NK-92 (cell line): ENCODE data around the gene CTDSPL.

Experiments
- DNase-seq: peaks from one replicate; lab custom pipeline; 2025; ENCODE audit not compliant: unreplicated experiment; lab: John Stamatoyannopoulos, UW

Gene CTDSPL

DNA sequence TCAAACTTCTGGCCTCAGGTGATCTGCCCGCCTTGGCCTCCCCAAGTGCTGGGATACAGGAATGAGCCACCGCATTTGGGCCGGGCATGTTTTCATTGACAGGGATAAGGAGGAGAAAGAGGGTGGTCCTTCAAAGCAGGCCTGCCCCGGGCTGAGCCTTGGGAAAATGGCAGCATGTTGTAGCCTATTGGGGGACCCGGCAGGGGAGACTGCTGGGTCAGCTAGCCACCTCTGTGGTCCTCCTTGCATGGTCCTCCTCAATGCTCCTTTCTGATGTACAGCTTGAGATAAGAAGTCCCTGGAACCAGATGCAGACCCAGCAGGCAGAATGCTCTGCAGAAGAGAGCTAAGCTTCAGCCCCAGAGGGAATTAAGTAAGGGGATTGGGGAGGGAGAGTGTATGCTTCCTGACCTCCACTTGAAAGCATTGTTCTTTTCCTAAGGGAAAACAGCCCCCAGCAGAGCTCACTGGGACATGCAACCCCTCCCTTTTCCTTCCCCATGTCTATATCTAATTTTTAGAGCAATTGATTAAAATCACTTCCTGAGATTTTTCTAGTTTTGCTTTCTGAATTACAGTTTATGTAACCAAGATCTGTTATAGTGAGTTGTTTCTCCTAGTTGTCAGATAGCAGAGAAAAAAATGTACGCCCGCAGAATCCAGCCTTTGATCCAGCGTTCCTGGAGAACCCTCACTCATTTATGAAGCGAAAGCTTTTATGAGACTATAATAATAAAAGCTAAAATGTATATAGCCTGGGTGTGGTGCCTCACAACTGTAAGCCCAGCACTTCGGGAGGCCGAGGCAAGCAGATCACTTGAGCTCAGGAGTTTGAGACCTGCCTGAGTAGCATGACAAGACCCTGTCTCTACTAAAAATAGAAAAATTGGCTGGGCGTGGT is 80.2 kb downstream of the CTDSPL start:
- no peak for DNase-seq

DNA sequence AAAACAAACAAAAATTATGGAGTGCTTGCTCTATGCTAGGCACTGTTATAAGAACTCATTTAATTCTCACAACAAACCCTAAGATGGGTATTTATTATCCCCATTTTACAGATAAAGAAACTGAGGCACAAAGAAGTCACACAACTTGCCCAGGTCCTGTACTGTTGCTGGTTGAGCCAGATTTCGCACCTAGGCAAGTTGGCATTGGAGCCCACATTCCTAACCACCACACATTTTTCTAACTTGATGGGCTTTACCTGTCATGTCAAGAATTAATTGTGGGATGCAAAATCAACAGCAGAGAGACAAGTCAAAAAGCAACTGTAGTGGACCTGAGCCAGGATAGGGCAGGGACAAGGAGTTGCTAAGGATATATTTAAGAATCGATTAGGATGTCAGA is 81.0 kb downstream of the CTDSPL start:
- DNase-seq, result no peak

DNA sequence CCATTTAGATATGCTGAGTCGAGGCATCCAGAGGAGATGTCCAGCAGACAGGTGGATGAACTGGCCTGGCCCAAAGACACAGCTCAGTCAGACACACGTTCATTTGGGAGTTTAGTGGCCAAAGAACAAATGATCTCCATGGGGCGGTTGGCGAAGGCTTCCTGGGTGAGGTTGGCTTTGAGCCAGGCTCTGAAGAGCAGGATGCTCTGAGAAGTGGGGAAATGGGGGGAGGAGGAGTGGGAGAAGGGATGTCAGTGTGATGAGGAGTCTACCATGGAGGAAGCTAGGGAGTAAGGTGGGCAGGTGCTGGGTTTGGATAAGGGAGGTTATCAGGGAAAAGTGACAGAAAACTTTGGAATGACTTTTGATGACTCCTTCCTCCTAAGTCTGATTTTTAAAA is 81.4 kb downstream of the CTDSPL start:
- DNase-seq, result no peak

DNA sequence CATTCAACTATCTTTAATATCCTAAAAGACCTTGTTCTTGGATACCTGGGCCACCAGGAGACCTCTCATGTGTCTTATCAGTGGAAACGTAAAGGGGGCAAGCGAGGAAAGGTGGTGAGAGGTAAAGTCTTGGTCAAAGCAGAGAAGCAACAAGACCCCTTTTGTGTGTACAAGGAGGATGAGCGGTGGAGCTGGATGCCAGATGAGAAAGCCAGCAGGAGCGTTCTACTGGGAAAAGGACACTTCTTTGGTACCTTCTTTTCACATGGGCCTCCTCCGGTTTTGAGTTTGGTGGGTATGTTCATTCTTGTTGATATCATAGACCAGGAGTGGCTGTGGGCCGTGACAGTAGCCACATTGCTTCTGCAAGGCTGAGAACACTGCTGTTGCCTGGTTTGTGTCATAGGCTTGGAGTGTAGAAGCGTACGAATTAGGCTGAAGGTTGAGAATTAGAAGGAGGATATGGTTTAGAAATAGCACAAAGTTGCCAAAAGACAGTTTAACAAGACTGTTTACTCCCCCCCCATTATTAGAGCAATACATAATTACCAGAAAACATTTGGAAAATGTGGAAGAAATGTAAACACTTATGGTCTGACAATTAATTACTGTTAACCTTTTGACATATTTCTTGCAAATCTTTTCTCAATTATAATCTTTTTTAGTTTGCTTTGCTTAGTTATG is 82.1 kb downstream of the CTDSPL start:
- DNase-seq, result no peak

DNA sequence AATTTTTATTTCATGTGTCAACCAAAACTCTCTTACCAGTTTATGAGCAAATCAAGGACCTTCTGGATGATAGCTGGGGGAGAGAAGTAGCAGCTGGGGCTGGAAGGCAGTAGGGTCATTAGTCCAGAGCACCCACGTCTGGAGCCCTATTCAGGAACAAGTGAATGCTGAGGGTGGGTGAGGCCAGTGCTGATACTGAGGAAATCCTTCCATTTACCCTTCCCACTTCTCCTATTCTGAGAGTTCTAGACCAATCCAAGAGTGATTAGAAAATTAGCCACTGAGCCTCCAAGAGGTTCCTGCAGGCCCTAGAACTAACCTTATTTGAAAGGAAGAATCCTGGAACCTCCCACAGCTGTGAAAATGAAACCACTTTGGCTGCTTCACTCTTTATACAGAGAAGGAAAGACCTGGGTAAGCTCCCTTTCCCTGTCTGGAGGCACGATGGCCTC is 82.7 kb downstream of the CTDSPL start:
- DNase-seq, result no peak

DNA sequence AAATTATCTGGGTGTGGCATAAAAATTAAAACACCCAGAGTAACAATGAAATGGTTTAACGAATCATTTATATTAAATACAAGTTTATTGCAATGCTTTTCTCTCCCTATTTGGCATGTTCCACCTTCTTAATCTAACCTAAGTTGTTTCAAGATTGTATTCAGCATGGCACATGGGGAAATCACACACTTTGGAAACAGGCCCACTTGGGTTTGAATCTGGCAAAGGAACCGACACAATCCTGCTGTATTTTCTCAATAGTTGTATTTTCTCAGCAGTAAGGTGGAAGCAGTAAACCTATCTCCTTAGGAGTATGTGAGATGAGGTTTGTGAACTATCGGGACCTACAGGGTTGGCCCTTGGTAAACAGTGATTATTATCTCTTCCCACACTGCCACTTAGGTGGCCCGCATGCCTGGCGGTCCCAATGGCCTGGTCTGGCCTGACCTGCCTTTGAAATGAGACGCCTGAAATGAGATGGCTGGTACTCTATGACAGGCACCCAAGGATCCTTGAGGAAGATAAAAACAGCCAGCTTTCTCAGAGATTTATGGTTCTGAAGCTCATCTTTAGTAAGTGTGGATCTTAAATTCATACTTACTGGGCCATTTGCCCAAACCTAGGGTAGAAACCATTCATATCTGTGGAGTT is 83.6 kb downstream of the CTDSPL start:
- no peak for DNase-seq

DNA sequence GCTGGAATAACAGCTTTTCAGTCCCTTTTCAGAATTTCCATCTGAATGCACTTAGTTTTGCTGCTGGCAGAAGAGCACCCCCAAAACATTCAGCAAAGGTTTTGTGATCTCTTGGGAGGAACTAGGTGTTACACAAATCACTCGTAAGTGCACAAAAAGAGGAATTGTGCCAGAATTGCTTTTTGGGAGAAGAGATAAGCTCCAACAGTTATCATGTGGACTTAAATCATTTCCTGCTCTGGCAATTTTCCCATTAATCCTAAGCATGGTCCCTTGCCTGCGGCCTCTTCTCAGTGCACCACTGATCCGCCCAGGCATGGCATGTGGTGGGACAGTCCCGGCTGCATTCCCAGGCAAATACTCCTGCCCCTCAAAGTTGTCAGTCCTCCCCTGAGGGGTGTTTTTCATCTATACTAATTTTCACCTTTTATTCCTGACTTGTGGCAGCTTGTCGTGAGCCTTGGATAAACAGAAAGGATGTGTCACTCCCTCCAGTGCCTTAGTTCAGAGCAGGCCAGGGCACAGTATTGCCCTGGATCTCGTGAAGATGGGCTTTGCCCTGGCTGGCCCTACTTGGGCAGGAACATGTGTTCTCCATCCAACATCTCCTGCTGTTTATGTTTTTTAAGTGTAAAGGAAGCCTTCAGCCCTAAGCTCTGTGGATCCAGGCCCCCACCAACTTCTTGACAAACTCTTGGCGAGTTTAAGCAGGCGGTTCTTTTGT is 84.3 kb downstream of the CTDSPL start:
- no peak for DNase-seq

DNA sequence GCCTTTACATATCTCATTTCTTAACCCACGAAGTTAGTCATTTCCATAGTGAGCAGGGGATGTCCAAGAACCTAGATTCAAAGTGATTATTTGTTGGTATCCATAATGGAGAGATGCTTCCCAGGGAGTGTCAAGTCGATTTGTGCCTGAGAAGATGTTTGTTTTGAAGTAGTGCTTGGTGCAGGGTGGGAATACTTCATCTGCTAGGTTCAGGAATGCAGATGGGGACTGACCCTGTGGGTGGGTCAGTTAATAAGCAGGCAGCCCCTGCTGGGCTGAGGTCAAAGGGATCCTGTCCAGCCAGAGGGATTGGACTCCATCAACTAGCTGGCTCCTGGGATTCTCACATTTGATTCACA is 84.8 kb downstream of the CTDSPL start:
- no peak for DNase-seq

DNA sequence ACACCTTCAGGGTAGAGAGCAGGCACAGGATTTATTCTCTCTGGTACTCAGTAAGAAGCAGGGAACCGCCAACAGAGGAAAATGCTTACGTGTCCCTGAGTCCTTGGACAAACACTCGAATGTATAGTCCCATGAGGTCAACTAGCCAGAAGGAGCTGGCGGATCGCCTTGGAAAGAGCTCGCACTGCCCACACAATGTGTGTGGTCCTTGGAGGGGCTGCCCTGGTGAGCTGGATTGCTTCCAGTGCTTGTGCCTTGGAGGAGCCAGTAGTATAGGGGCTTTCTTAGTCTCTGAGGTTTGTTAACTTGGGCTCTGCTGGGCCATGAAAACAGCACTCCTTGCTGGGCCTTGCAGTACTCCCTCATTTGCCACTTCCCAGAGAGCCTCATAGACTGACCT is 88.2 kb downstream of the CTDSPL start:
- no peak for DNase-seq

DNA sequence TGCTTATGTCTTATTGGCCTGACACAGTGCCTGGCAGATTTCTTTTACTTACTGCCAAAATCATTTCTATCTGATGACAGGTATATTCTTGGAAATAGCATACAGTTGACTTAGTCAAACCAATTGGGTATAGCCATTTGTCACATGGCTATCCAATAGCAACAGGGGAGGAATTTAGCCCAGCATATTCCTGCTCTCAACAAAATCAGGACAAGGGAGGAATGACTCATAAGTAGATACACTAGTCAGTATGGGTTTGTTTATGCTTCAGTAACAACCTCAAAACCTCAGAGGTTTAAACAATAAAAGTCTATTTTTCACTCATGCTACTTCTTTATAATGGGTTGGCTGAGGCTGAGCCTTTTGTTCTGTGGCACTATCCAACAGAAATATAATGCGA is 90.9 kb downstream of the CTDSPL start:
- no peak for DNase-seq

DNA sequence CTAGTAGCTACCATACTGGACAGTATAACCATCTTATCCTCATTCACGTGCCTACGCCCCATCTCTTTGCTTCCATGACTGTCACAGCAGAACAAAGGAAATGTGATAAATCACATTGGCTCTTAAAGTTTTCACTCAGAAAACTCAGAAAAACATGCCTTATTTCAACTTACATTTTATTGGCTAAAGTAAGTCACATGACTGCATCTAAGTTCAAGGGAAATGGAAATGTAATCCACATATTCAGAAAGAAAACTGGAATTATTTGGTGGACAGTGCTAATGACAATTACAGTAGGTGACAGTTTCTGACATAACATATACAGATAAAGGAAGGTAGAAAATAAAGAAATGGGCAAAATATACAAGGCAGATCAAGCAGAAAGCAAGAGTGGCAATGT is 91.5 kb downstream of the CTDSPL start:
- no peak for DNase-seq

DNA sequence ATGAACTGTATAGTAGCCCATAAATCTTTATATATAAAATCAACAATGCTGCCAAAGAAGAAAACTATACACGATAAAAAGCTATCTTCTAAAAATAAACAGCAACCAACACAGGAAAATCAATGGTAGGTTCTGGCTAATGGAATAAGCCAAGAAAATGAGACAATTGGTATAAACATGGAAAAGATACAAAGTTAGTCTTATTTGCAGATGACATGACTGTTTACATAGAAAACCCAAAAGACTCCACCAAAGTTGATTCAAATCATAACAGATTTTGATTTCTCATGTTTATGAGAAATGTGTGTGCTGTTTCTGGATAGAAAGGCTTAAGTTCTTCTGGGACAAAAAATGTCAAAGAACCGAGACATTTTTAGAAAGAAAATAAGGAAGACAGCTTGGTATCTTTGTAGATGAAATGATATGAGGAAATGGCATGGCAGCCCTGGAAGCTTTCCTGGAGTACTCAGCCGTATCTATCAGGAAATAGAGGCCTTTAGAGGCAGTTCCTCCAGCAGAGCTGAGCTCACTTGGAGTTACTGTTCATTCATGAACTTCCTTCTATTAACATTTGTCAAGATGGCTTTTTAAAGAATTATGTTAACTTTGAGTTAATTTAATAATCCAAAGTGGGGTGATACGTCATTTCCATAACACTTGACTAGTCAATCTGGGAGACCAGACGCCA is 92.2 kb downstream of the CTDSPL start:
- no peak for DNase-seq

DNA sequence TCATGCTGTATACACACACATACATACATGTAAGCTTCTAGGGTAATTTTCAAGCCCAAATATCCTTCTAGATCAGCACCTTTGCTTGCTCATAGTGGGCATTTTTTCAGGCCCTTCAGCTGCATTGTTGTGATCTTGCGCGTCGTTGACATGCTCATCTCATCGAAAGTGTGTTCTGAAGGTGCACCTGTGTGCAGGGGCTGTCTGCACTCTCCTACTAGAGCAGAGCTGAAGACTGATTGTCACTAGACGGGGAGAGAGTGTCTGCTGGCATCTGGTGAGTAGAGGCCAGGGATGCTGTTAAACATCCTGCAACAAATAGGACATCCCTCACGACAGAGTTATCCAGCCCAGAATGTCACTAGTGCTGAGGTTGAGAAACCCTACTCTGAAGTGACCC is 93.2 kb downstream of the CTDSPL start:
- no peak for DNase-seq

DNA sequence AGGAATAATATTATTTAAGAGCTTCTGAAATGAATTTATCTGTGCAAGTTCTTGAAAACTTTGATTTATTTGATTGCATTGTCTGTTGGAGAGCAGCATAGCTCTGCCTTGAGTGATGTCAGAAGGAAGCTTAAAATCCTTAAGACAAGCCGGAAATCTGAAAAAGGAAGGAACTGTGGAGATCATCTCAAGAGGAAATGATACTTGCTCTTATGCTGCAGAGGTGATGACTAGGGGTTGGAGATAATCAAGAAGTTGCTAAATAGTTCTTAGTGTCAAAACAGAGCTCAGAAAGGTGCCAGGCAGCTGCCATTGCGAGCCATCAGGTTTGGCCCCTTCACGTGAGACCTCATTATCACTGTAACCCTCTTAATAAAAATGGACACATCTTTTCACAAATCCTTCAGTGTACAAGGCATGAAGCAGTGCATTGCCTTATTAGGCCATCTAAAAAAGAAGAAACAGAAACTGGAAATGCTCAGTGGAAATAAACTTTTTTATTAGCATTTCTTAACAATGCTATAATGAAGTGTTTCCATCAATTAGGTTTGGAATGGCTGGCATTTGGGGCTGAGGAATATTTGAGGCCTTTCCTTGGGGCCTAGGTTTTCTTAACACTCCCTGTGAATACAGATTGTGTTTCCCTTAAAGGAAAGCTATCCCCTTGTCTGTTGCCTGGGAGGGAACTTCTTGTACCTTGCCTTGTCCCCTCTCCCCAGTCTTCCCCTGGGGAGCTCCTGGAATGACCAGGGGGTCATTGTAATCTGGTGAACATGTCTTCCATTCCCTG is 94.4 kb downstream of the CTDSPL start:
- DNase-seq, result no peak

DNA sequence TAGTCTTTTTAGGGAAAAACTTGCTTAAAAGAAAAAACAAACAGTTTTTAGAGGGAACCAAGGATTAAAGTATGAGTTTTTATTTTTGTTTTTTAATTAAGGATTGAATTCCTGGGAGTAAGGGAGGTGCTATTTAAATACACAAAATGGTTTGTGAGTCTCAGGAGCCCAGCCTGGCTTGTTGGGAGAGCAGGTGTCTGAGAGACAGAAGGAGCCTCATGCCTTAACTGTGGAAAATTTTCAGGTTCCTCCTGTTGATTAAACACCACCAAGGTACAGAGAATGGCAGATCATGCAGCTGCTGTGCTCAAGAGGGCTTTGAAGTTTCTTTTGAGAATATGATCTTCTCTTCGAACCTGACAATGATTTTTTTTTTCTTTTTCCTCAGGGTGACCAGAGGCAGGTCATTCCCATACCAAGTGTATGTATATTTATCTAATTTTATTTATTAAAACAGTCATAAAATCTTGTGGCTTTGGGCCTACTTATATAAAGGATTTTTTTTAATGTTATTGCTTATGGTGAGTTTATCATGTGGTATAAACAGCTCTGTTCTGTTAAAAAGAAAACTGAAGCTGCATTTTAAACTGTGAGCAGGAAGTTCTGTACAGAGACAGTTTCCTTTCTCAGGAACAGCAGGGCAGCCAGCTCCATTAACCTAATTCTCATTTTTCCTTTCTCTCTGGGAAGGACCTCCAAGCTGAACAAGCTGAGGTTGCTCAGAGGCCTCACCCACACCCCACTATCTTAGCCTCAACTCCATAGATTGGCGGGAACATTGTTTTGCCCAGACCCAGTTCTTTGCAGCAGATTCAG is 95.3 kb downstream of the CTDSPL start:
- no peak for DNase-seq

DNA sequence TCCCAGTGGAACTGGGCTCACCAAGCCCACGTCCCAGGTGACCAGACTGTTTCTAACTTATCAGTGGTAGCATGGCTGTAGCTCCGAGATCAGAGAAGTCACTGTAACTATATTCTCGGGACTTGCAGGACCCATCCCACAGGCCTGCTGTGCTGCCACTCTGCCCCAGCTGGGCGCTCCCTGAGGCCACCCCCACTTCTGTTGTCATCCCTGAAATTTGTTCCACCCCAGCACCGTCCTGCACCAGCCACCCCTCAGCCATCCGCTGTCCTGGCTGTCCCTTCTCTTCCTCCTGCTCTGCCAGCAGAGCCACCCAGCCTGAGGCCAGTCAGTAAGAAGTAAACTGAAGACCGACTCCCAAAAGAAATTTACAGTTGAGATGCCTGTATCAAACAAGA is 95.9 kb downstream of the CTDSPL start:
- DNase-seq, result no peak

DNA sequence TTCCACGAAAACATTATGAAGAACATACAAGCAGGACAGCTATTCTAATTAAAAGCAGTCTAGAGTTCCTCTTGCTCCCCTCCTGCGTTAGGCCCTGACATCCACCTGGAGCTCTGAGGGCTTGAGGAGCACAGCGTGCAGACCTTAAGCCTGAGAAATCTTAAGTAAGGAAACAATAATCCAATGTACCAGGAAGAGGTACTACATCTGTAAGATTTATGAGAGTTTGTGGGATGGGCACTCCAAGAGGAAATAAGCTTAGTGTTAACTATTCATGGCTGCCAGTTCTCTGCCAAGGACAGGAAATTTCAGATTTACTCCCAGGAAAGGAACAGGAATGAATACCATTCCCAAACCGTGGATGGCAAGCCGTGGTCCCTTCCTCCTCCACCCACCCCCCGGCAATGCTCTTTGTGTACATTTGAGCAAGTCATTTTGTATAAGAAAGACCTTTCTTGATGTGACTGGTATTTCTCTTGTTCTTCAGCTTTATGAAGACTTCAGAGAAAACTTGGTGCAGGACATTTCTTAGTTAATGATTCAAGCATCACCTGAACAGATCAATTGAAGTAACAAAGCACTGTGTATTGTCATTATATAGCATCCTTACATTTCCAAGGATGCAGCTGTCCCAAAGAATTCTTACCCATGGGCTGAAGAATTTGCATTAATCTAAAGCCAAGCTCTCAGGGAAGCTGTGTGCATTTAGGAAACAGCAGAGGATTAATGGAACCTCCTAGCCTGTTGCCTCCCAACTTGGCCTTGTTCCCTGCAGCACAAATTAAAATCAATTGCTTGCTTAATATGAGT is 100.1 kb downstream of the CTDSPL start:
- no peak for DNase-seq

DNA sequence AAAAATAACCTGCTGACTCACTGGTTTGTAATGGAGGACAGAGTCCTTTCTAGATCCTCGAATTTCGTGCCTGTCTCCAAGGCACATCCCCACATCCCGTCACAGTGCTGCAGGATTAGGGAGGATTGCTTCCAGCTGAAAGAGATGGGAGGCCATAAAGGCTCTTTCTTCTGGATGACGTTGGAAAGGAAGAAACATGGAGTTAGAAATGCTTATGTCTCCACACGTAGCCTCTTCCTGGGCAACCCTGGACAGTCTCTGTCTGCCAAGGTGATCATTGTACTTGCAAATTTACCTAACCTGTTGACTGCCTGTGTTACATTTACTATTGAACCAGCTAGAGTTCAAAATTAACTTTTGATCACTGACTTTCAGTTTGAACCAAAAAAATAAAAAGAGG is 101.3 kb downstream of the CTDSPL start:
- no peak for DNase-seq
